ENCODE measurements around the gene NOS1.
"Not testable (repeated sequence)": the region's sequence is repeated elsewhere in the genome, so short reads cannot be mapped to it uniquely, and the experiment has no call there.

NOS1 gene

DNA sequence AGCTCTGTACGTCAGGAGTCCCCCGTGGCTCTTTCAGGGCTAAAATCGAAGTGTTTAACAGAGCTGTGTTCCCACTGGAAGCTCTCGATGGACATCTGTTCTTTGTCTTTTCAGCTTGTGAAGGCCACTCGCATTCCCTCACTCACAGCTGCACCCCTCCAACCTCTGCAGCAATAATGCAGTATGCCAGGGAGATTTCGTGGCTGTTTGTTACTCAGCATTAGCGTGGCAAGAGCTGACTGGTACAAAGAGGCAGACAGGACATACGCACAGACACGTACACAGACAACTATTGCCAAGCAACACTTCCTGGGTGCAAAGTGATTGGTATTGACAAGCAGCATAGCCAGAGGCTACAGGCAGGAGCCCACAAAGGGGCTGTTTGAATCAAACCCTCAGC, 159.4 kb downstream of the NOS1 start:
- DNase-seq = no peak

GRCh38 chr12:117199956-117200744, 161.3 kb downstream of the NOS1 start:
- not testable (repeated sequence) for DNase-seq

DNA sequence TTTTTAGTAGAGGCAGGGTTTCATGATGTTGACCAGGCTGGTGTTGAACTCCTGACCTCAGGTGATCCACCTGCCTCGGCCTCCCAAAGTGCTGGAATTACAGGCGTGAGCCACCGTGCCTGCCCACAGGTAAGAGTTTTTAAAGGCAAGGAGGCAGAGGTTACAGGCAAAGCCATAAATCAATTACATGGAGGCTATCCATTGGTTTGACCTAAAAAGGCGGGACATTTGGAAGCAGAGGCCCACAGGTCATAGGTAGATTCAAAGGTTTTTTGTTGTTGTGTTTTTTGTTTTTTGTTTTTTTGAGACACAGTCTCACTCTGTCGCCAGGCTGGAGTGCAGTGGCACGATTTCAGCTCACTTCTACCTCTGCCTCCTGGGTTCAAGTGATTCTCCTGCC, 165.1 kb downstream of the NOS1 start:
- DNase-seq = not testable (repeated sequence)

GRCh38 chr12:117195027-117195426, 166.4 kb downstream of the NOS1 start:
- DNase-seq = peak; percentile 80

GRCh38 chr12:117193903-117194302, 167.5 kb downstream of the NOS1 start:
- DNase-seq = no peak

- DNase-seq = not testable (repeated sequence)
Measured at GRCh38 chr12:117192581-117192980, 168.8 kb downstream of the NOS1 start.

GRCh38 chr12:117192057-117192456, 169.4 kb downstream of the NOS1 start:
- no peak for DNase-seq

- DNase-seq = peak; percentile 93
Measured at GRCh38 chr12:117190210-117190781, 171.1 kb downstream of the NOS1 start, which contains the start of gene FBXO21. TSS of gene FBXO21 (minus strand) at chr12:117190470. CDS start at chr12:117190456, 14 bp downstream.

GRCh38 chr12:117189725-117190209, 171.7 kb downstream of the NOS1 start:
- DNase-seq = peak; percentile 6

- no peak for DNase-seq
Measured at GRCh38 chr12:117188961-117189724, 172.3 kb downstream of the NOS1 start.

DNA sequence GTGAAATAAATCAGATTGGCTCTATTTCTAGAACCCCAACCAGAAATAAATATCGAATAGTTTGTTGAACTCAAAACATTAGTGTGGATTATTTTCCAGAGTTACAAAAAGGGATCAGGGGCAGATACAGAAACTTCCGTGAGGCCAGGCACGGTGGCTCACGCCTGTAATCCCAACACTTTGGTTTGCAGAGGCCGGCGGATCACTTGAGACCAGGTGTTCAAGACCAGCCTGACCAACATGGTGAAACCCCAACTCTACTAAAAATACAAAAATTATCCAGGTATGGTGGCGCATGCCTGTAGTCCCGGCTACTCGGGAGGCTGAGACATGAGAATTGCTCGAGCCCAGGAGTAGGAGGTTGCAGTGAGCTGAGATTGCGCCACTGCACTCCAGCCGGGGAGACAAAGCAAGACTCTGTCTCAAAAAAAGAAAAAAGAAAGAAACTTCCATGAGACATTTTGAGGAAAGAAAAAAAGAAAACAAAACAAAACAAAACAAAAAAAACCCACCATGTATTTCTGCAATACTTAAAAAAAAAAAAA, 173.2 kb downstream of the NOS1 start:
- DNase-seq = no peak

DNA sequence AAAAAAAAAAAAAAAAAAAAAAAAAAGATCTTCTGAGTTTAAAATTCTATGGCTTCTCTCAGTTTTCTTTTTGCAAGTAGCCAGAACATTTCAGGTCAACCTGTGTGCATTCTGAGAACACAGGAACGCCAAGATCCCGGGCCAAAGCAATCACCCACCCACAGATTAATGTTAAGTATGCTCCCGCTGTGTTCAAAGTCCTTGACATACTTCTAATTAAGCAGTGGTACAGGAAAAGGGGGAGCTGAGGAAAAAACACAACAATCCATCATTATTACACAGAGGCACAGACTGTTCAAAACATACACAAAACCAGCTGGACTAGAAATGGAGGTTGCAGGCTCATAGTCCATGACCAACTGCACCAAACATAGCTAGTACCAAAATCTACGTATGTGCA, 174.0 kb downstream of the NOS1 start:
- DNase-seq = no peak

DNA sequence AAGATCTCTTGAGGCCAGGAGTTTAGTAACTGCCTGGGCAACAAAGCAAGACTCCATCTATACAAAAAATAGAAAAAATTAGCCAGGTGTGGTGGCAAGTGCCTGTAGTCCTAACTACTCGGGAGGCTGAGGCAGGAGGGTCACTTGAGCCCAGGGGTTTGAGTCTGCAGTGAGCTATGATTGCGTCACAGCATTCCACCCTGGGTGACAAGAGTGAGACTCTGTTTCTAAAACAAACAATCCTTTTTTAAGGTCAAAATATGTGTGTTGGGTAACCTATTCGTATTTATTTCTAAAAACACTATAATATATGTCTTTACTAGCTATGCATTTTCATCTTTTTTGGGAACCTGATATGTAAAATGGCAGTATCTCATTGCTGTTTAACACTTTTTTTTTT, 178.6 kb downstream of the NOS1 start:
- DNase-seq = no peak

- not testable (repeated sequence) for DNase-seq
Measured at GRCh38 chr12:117181468-117181843, 180.0 kb downstream of the NOS1 start.

- DNase-seq = no peak
Measured at GRCh38 chr12:117180758-117181467, 180.5 kb downstream of the NOS1 start.

DNA sequence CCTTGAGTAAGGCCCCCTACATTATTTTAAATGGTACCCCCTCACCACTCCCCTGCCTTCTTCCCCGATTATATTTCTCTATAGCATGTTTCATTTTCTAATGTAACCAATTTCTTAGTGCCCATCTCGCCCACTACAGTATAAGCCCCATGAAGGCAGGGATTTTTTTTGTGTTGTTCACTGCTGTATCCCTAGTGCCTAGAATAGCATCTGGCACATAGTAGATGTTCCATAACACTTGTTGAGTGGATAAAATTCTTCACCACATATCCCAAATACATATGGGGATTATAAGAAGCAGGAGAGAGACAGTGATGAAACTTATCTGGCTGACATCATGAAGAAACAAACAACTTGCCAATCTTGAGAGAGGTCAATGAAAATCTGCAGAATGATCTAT, 182.7 kb downstream of the NOS1 start:
- DNase-seq = no peak

DNA sequence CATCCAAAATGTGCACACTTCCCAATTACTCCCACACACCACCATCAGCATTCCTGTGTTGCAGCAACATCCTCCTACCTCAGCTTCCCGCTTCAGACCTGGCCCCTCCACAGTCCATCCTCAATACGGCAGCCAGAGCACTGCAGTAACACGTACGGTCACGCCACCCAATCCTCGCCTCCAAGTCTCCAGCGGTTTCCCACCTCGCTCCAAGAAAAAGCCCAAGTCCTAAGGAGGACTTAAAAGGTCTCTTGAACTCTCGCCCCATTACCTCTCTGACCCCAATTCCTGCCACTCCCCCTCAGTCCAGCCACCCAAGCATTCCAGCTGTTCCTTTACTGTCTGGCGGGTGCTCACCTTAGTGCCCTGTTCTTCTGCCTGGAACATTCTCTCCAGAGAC, 183.1 kb downstream of the NOS1 start:
- no peak for DNase-seq

DNA sequence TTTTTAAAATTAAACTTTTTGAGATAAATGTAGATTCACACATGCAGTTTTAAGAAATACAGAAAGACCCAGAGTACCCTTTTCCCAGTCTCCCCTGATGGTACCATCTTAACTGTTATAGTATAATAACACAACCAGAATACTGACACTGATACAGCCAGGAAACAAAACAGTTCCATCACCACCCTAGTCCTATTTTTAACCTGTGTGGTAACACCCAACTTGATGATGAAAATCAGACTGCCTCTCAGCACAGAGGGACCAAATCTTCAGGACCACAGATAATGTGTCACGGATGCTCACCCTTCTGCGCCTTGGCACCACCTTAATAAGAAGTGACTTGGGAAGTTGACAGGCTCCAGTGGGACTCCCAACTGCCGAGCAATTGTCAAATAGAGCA, 189.3 kb downstream of the NOS1 start:
- no peak for DNase-seq

GRCh38 chr12:117171499-117172162, 189.8 kb downstream of the NOS1 start:
- DNase-seq = no peak

DNA sequence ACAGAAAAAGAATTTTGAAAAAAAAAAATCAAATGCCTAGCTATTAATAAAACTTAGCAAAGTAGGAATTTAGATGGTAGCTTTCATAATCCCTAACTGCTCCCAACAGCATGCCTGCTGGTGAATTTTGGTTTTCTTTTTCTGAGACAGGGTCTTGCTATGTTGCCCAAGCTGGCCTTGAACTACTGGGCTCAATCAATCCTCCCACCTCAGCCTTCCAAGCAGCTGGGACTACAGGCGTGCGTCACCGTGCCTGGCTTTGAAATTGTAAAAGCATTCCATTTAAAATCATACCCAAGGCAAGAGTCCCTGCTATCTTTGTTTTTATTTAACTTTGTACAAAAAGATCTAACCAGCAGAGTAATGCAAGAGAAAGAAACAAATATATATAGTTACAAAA, 191.9 kb downstream of the NOS1 start:
- no peak for DNase-seq

- no peak for DNase-seq
Measured at GRCh38 chr12:117168976-117169375, 192.4 kb downstream of the NOS1 start.

- no peak for DNase-seq
Measured at GRCh38 chr12:117167769-117168168, 193.7 kb downstream of the NOS1 start.

Measured in NCI-H2171 (cell line).